Neutrophil (primary cell): ENCODE results near the gene HMCN1.

Experiments used
- H3K27ac ChIP-seq: fragments of 200-600 bp; sonication (generic); 2 replicates; pipeline ENCODE4 v1.5.1; 2016; ENCODE audit warnings: mild to moderate bottlenecking, moderate library complexity
- H3K27me3 ChIP-seq: fragments of 200-600 bp; sonication (generic); 2 replicates; pipeline ENCODE4 v1.6.0; 2016; ENCODE audit warnings: mild to moderate bottlenecking
- H3K36me3 ChIP-seq: fragments of 200-600 bp; sonication (generic); 2 replicates; pipeline ENCODE4 v1.5.1; 2017
- H3K4me1 ChIP-seq, 2 experiments: fragments of 200-600 bp in 1 of 2; sonication (generic) in 1 of 2; 1 replicate in 1 of 2; 2 replicates in 1 of 2; pipeline versions ENCODE4 v1.5.1 to v1.6.1; 2013 to 2016; ENCODE audit warnings: low read depth in 1 of 2, low read length in 1 of 2, mild to moderate bottlenecking in 1 of 2, moderate library complexity in 1 of 2; ENCODE audit not compliant: control insufficient read depth in 1 of 2, insufficient read depth in 1 of 2
- H3K4me3 ChIP-seq, 2 experiments: fragments of 200-600 bp in 1 of 2; sonication (generic) in 1 of 2; 1 replicate in 1 of 2; 2 replicates in 1 of 2; pipeline ENCODE4 v1.5.1; 2013 to 2016; ENCODE audit warnings: low read depth in 1 of 2, low read length in 1 of 2, mild to moderate bottlenecking in 1 of 2, moderate library complexity in 1 of 2
- H3K9me3 ChIP-seq: fragments of 200-600 bp; sonication (generic); 2 replicates; pipeline ENCODE4 v1.5.1; 2016
- TF ChIP-seq, protein P1 (sequence below): fragments of 200-600 bp; sonication (generic); IDR thresholded peaks from 2 replicates; pipeline ENCODE4 v1.5.1; 2016; ENCODE audit warnings: antibody characterized with exemption

The HMCN1 gene

DNA sequence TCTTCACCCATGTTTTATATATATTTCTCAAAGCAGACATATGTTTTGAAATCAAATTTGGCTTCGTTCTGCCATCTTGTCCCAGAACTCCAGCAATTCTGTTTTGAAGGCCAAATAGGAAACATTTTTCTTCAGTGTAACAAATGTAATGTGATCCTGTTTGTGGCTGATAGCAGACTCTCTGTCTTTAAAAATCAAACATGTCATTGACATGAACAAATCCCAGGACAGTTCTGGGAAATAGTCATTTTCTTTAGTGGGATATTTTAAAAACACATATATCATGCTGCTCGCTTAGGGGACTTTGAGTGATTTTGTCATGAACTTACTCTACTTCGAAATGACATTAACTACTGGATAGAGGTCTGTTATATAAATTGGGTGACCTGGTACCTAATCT, 51.4 kb downstream of the HMCN1 start:
- H3K36me3 ChIP-seq: no peaks in the 10 kb centered on the region
- no peaks in the 10 kb centered on the region for H3K4me1 ChIP-seq
- no peaks in the 10 kb centered on the region for H3K9me3 ChIP-seq
- H3K4me3 ChIP-seq: no peak overlapping the region
- H3K27me3 ChIP-seq: no peaks in the 10 kb centered on the region
- H3K27ac ChIP-seq: no peak overlapping the region
- TF ChIP-seq, protein P1, sequence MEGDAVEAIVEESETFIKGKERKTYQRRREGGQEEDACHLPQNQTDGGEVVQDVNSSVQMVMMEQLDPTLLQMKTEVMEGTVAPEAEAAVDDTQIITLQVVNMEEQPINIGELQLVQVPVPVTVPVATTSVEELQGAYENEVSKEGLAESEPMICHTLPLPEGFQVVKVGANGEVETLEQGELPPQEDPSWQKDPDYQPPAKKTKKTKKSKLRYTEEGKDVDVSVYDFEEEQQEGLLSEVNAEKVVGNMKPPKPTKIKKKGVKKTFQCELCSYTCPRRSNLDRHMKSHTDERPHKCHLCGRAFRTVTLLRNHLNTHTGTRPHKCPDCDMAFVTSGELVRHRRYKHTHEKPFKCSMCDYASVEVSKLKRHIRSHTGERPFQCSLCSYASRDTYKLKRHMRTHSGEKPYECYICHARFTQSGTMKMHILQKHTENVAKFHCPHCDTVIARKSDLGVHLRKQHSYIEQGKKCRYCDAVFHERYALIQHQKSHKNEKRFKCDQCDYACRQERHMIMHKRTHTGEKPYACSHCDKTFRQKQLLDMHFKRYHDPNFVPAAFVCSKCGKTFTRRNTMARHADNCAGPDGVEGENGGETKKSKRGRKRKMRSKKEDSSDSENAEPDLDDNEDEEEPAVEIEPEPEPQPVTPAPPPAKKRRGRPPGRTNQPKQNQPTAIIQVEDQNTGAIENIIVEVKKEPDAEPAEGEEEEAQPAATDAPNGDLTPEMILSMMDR: no peak

DNA sequence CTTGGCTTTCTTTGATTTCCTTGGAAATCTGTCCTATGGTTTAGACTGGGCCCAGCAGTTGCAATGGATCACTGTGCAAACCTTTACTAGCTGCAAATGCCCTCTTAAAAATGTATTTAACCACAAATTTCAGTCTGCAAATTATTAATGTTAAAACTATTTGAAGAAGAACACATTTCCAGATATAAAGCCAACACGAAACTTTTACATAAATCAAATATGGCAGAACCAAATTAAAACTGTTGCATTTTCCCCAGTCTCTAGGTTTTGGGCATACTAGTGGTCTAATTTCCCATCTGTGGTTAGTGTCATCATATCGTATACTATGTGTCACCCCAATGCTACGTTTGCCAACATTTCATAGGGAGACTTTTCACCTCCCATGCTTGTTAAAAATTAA, 52.3 kb downstream of the HMCN1 start:
- H3K4me3 ChIP-seq: no peak overlapping the region
- no peak overlapping the region for H3K27ac ChIP-seq
- H3K9me3 ChIP-seq: no peaks in the 10 kb centered on the region
- H3K27me3 ChIP-seq: no peaks in the 10 kb centered on the region
- no peaks in the 10 kb centered on the region for H3K36me3 ChIP-seq
- TF ChIP-seq, protein P1: no peak
- no peaks in the 10 kb centered on the region for H3K4me1 ChIP-seq

DNA sequence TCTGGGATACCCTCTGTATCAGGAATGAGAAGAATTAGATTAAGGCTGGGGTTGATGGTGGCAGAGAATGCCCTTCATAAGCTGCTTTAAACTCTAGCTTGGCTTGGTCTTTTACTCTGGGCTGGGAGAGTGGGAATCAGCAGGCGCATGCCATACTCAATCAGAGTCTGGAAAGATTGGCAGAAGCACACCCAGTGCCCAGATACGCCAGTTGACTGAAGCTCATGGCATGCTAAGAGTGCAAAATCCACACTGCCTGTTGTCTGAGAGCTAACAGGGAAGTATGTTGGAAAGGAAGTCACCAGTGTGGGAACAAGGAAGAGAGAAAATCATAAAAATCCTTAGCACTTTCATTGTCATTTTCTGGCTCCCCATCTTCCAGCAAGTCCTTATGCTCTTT, 53.0 kb downstream of the HMCN1 start:
- Histone ChIP-seq H3K36me3 (no peaks in the 10 kb centered on the region), H3K4me1 (no peaks in the 10 kb centered on the region), H3K4me3 (no peak overlapping the region), H3K27ac (no peak overlapping the region), H3K27me3 (no peaks in the 10 kb centered on the region), H3K9me3 (no peaks in the 10 kb centered on the region)
- TF ChIP-seq, protein P1: no peak

DNA sequence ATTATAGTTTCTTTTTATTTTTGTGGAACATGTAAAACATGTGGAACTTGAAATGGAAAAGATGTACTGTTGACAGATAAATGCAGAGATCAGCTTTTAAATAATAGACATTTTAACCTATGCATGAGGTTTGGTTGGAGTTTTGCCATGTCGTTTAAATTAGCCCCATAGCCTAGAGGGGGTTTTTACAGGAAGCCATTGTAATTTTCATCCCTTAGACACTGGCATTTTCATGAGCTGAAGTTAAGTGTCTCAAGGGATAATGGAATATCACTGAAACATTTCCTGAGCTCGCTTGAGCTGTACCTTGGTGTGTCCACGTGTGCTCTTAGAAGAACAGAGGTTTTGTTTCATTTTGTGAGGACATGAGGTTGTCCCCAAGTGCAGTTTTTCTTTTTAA, 54.2 kb downstream of the HMCN1 start:
- H3K9me3 ChIP-seq: no peaks in the 10 kb centered on the region
- H3K36me3 ChIP-seq: no peaks in the 10 kb centered on the region
- no peak overlapping the region for H3K4me3 ChIP-seq
- H3K27ac ChIP-seq: no peak overlapping the region
- no peaks in the 10 kb centered on the region for H3K4me1 ChIP-seq
- no peaks in the 10 kb centered on the region for H3K27me3 ChIP-seq
- TF ChIP-seq, protein P1: no peak

DNA sequence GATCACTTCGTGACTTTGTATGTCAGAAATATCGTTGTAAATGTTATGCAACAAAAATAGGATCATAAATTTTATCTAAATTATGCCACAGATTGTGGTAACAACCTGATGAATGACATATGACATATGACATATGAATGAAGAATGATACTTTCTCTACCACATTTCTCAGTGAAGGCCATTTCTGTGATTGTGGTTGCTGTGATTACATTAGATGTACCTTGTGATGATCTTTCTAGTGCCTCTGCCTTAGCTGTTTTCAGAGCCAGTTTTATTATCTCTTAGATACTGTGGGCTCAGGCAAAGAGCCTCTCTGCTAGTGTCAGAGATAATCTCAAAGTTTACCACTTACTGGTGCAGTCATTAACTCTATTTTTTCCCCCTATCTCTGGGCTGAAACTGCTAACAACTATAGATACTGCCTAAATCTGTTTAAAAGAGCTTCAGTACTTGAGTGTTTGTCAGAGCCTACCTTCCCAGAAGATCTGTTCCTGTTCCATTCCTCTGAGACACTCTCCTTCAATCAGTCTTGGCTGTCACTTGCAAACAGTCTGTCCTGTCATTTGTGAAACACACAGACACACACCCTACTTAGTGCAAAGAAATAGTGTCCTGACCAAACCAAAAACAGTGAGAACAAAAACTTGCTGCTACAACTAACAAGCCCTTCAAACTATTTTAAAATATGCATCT, 55.5 kb downstream of the HMCN1 start:
- Histone ChIP-seq H3K27me3 (no peaks in the 10 kb centered on the region), H3K4me3 (no peak overlapping the region), H3K27ac (no peak overlapping the region), H3K36me3 (no peaks in the 10 kb centered on the region), H3K4me1 (no peaks in the 10 kb centered on the region), H3K9me3 (no peaks in the 10 kb centered on the region)
- TF ChIP-seq, protein P1: no peak
